ENCODE data around the gene HOGA1. TPM values are rescaled to one million over a fixed set of nuclear protein-coding genes. Genes with fewer than 3 reads are reported as not detected.

HOGA1 gene
- 72.3 and 121 TPM in 2 replicates for total RNA-seq

- peak; percentile 97 for DNase-seq (ENCODE audit: low read depth)
Measured at GRCh38 chr10:97584060-97584797, at the start of gene HOGA1. Gene HOGA1 (plus strand): TSS chr10:97584389. CDS start chr10:97584704, 315 bp downstream.

DNA sequence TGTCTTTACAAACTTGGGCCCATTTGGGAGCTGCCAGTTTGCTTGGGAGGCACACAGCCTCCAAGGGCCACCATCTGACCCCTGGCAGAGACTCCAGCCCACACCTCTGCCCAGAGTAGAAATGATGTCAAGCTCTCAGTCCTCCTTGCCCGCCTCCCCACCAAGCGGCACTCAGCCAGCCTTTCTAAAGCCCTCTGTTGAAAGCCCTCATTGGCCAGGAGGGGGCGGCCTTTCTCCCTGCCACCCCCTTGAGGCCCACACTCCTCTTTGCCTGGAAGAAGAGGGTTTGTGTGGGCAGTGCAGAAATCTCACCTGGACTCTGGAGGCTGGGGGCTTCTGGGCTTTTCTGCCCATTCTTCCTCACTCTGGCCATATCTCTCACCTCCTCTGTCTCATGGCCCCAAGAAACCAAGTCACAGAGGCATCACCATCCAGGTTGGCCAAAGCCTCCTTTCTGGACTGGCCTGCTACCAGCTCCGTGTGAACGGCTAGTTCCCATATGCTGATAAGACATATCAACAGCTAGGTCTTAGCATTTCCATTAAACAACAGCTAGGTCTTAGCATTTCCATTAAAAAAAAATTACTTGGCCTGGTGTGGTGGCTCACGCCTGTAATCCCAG, 49.3 kb upstream of the HOGA1 start:
- no peak for DNase-seq (ENCODE audit: low read depth)

DNA sequence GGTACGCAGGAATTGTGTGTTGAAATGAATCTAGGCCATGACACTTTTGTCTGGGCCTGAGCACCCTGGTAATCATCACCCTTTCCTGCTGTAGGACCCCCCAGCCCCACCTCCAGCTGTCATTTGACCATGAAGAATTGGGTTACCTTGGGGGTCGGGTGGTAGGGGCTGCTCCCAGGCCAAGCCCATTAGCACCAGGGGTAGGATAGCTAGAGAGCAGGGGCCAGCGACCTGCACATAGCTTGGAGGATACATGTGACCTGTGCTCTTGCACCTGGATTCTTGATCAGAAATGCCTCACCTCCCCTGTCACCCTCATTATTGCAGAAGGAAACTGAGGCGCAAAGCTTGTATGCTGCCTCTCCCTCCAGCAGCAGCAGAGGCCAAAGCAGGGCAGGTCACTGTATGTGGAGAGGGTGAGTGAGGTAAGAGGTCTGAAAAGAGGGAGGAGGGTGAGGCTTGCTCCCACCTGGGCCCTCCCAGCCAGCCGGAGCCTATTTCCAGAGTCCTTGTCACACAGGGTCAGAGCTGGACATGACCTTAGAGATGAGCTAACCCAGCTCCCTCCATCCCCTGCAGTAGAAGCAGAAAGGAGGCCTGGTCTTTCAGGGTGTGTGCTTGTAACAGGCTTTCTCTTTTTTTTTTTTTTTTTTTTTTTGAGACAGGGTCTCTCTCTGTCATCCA, 46.9 kb upstream of the HOGA1 start:
- no peak for DNase-seq (ENCODE audit: low read depth)

DNA sequence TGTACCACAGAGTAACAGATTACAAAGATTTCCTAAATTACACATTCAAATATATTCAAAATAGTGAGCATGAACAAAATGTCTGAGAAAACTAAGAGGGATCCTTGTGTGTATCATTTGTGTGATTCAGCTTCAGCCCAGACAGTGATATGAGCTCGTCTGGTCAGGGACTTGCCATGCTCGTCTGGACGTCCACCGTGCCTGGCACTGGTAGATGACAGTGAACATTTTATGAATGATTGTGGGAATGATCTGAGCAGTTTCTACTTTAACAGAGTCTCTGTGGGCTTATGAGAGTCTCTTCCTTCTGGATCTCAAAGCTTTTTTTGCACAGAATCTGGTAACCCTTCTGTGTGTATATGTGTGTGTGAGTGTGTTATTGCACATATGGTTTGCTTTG, 45.8 kb upstream of the HOGA1 start:
- peak; percentile 45 for DNase-seq (ENCODE audit: low read depth)

DNA sequence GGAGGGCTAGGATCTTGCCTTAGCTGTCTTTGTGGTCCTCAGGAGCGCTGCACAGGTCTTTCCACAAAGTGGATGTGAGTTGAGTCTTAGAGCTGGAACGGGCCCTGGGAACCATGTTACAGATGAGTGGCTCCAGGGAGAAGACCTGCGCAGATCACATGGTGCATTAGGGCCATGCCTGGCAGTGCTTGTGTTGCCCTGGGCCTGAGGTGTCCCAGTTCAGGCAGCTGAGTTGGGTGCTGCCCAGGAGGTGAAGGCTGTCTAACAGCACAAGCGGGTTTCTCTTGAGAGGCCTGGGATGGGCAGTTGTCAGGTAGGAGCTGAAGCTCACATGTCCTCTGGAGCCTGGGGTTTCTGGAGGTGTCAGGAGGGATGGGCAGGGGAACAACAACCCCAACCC, 45.4 kb upstream of the HOGA1 start:
- DNase-seq (ENCODE audit: low read depth): peak; percentile 70

DNA sequence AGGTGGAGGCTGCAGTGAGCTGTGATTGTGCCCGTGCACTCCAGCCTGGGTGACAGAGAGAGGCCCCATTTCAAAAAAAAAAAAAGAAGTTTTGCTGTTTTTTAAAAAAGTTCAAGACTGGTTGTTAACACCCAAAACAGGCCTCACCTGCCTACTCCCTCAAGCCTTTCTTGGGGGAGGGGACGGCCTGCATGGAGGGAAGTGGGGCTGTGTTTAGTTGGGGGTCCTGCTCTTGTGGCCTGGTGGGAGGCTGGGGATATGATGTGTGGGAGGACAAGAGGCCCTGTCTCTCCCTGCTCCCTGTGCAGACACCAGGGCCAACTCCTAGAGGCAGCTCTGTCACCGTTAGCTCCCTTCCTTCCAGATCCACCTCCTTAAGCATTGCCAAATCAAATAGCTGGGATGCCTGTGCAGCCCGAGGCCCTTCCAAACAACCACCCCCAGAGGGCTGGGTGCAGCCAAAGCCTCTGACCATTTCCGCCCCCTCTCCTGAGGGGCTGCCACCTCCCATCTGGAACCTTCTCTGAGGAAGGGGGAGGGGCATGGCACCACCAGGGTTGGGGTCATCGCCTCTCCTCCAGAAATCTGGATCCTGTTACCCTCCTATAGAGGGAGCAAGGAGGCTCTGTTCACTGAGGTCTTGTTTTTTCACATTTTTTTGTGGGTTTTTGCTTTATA, 44.5 kb upstream of the HOGA1 start:
- DNase-seq (ENCODE audit: low read depth): peak; percentile 69

DNA sequence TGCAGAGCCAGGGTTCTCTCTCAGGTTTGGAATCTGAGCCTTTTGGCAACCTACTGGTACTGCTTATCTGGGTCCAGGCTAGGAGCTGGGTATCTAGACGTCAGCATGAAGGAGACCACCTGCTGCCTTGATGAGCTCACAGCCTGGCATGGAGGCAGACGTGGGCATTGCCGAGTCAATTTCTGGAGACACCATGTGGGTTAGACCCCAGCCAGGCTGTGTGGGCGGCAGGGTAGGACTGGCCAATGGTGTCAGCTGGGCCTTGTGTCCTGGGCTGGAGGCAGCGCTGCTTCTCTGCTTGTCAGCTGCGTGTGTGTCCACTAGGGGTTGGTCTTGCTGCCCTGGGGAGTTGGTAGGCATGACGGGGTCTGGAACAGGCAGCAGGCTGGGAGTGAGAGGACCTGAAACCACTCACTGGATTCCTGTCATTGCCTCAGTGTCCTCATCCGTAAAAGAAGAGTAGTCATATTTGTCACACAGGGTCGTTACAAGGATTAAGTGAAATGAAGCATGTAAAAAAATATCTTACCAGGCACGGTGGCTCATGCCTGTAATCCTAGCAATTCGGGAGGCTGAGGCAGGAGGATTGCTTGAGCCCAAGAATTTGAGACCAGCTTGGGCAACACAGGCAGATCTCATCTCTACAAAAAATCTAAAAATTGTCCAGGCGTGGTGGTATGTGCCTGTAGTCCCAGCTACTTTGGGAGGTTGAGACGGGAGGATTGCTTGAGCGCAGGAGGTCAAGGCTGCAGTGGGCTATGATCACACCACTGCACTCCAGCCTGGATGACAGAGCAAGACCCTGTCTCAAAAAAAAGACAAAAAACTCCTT, 43.3 kb upstream of the HOGA1 start:
- no peak for DNase-seq (ENCODE audit: low read depth)

GRCh38 chr10:97542169-97543024, 41.8 kb upstream of the HOGA1 start:
- DNase-seq (ENCODE audit: low read depth): peak; percentile 92

GRCh38 chr10:97543025-97543546, 41.1 kb upstream of the HOGA1 start:
- DNase-seq (ENCODE audit: low read depth): peak; percentile 92

- DNase-seq (ENCODE audit: low read depth): no peak
Measured at GRCh38 chr10:97546456-97547270, 37.5 kb upstream of the HOGA1 start.

GRCh38 chr10:97547271-97547600, 37.0 kb upstream of the HOGA1 start:
- no peak for DNase-seq (ENCODE audit: low read depth)

- DNase-seq (ENCODE audit: low read depth): no peak
Measured at GRCh38 chr10:97547962-97548361, 36.2 kb upstream of the HOGA1 start.

- DNase-seq (ENCODE audit: low read depth): no peak
Measured at GRCh38 chr10:97548828-97549455, 35.2 kb upstream of the HOGA1 start.

DNA sequence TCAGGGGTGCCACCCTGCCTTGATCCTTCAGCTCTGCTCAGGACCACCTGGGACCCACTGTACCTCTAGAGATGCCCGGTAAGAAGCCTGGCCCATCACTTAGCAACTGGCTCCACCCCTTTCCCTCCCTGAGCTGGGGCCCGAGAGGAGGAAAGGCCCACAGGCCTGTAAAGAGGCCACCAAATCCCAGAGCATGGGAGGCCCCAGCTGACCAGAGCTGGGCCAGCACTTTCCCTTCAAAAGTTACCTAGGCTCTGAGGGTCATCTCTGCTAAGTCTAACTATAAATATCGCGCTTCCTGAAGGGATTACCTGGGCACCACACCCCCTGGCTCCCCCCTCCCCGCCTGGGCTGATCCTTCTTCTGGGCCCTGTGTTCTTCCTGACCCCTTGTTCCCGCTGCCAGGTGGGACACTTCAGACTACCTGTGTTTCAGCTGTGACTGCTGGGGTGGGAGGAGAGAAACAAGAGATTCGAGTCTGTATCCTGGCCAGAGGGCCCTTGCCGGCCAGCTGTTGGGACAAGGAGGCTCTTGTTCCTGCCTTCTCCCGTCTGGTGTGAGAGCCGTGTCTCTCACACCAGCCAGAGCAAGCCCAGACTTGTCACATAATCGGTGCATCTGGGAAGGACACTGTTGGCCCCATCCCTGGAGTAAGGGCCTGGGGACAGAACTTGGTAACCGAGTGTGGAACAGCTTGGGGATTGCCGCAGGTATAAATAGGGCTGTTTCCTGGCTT, 34.4 kb upstream of the HOGA1 start:
- DNase-seq (ENCODE audit: low read depth): no peak

DNA sequence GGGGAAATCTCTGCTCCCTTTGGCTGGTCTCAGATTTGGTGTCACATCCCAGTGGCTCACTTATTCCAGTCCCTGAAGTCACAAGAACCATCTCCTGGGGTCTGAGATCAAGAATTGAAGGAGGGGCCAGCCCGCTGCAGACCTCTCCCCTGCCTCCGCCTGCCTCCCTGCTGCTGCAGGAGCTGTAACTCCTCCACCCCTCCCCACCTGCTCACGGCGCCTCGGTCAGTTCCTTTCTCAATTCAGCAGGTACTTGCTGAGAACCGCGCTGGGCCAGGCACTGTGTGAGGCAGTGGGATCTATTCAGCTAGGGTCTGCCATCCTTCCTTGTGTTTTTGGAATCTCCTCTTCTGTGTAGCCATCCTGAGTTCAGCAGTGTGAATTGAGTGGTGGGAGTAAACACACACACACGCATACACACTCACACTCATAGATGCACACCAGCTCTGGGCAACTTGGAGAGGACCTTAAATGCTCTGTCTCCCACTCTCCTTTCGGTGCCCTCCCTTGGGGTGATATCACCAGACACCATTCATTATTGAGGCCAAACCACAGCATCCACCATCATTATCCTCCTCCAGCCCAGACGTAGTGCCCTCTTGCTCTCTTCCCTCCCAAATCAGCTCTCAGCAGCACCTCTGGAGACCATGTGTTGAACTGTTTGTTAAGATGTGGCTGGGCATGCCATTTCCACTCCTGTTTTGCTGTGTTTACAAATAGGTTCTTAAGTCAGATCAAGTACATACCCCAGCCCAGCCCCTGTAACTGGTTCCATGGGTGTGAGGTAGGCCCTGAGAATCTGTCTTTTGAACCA, 33.6 kb upstream of the HOGA1 start:
- no peak for DNase-seq (ENCODE audit: low read depth)

- no peak for DNase-seq (ENCODE audit: low read depth)
Measured at GRCh38 chr10:97551271-97551670, 32.9 kb upstream of the HOGA1 start.

DNA sequence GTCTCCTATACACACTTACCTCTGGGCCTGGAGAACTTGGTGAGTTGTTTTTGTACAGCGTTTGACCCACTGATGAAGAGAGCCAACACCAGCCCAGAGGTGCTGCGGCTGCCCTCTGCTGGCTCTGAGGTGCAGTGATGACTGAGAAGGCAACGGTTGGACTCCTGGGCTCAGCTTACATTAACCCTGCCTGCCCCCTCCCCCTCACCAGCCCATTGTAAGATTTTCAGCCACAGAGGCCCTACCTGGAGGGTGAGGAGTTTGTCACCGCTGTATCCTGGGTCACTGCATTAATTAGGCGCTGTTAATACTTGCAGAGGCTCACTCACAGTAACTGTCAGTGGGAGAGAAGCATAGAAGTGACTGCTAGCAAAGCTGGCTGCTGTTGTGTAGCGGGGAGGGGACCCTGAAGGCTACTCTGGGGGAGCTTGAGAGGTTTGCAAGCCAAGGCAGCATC, 30.6 kb upstream of the HOGA1 start:
- peak; percentile 61 for DNase-seq (ENCODE audit: low read depth)

Data from renal cortical epithelial cell (primary cell).